ENCODE results near the gene SPATA6.
"Not testable (repeated sequence)": the region's sequence is repeated elsewhere in the genome, so short reads cannot be mapped to it uniquely, and the experiment has no call there.

SPATA6 gene

GRCh38 chr1:48480023-48480422 lies 8.0 kb upstream of the SPATA6 start:
- H3K4me3 Mint-ChIP-seq; ATAC-seq; H3K27me3 Mint-ChIP-seq; H3K4me1 Mint-ChIP-seq; H3K27ac Mint-ChIP-seq; H3K9me3 Mint-ChIP-seq; DNase-seq; H3K36me3 Mint-ChIP-seq (ENCODE audit: low read depth): not testable (repeated sequence)

- Mint-ChIP-seq H3K4me3 (peak overlapping the region; percentile 87), H3K9me3 (no peaks in the 10 kb centered on the region), H3K4me1 (peaks cover 29% of the 10 kb centered on the region), H3K27me3 (peaks cover 15% of the 10 kb centered on the region), H3K36me3 (ENCODE audit: low read depth) (no peaks in the 10 kb centered on the region), H3K27ac (peak overlapping the region; percentile 54)
- ATAC-seq (no peak), DNase-seq (no peak)
These were observed 634 bp upstream of the SPATA6 start for GRCh38 chr1:48472638-48473037.

- Mint-ChIP-seq H3K9me3 (no peaks in the 10 kb centered on the region), H3K27ac (peak overlapping the region; percentile 27)
These were observed 884 bp downstream of the SPATA6 start for GRCh38 chr1:48470950-48471690.

GRCh38 chr1:48470481-48470855 lies 1.5 kb downstream of the SPATA6 start:
- no peaks in the 10 kb centered on the region for H3K9me3 Mint-ChIP-seq
- peak; percentile 3 for DNase-seq
- H3K4me3 Mint-ChIP-seq, result peak overlapping the region; percentile 87
- no peak overlapping the region for H3K27ac Mint-ChIP-seq
- H3K27me3 Mint-ChIP-seq, result peaks cover 15% of the 10 kb centered on the region
- H3K4me1 Mint-ChIP-seq, result peaks cover 29% of the 10 kb centered on the region
- no peak for ATAC-seq
- H3K36me3 Mint-ChIP-seq (ENCODE audit: low read depth), result no peaks in the 10 kb centered on the region

More at GRCh38 chr1:48470950-48471690, 884 bp downstream of the SPATA6 start:
- no peak for DNase-seq
- no peak for ATAC-seq
- Mint-ChIP-seq H3K27me3 (peaks cover 15% of the 10 kb centered on the region), H3K4me1 (peaks cover 29% of the 10 kb centered on the region), H3K4me3 (peak overlapping the region; percentile 87), H3K36me3 (ENCODE audit: low read depth) (no peaks in the 10 kb centered on the region)

- Mint-ChIP-seq H3K9me3 (no peaks in the 10 kb centered on the region), H3K4me1 (peaks cover 29% of the 10 kb centered on the region), H3K27me3 (peaks cover 15% of the 10 kb centered on the region), H3K27ac (no peak overlapping the region), H3K4me3 (peak overlapping the region; percentile 87), H3K36me3 (ENCODE audit: low read depth) (no peaks in the 10 kb centered on the region)
- no peak for ATAC-seq
- DNase-seq, result no peak
These were observed 2.2 kb downstream of the SPATA6 start for GRCh38 chr1:48469616-48470480.

- no peak overlapping the region for H3K4me3 Mint-ChIP-seq
- no peaks in the 10 kb centered on the region for H3K36me3 Mint-ChIP-seq (ENCODE audit: low read depth)
- no peak for ATAC-seq
These were observed 5.4 kb downstream of the SPATA6 start for GRCh38 chr1:48466594-48466993.

GRCh38 chr1:48462716-48463302 lies 9.2 kb downstream of the SPATA6 start:
- no peak for ATAC-seq
- Mint-ChIP-seq H3K4me1 (no peaks in the 10 kb centered on the region), H3K9me3 (no peaks in the 10 kb centered on the region), H3K36me3 (ENCODE audit: low read depth) (no peaks in the 10 kb centered on the region), H3K27me3 (peaks cover 2% of the 10 kb centered on the region), H3K27ac (no peak overlapping the region), H3K4me3 (no peak overlapping the region)
- no peak for DNase-seq

More at GRCh38 chr1:48466594-48466993, 5.4 kb downstream of the SPATA6 start:
- Mint-ChIP-seq H3K27ac (no peak overlapping the region), H3K4me1 (peaks cover 18% of the 10 kb centered on the region), H3K9me3 (no peaks in the 10 kb centered on the region), H3K27me3 (peaks cover 13% of the 10 kb centered on the region)
- DNase-seq, result no peak

- DNase-seq, result no peak
- Mint-ChIP-seq H3K4me1 (no peaks in the 10 kb centered on the region), H3K36me3 (ENCODE audit: low read depth) (no peaks in the 10 kb centered on the region), H3K9me3 (no peaks in the 10 kb centered on the region), H3K4me3 (no peak overlapping the region), H3K27ac (no peak overlapping the region), H3K27me3 (no peaks in the 10 kb centered on the region)
- ATAC-seq, result no peak
These were observed 21.5 kb downstream of the SPATA6 start for GRCh38 chr1:48450505-48450904.

- peaks cover 4% of the 10 kb centered on the region for H3K9me3 Mint-ChIP-seq
- H3K4me1 Mint-ChIP-seq, result no peaks in the 10 kb centered on the region
- no peaks in the 10 kb centered on the region for H3K36me3 Mint-ChIP-seq (ENCODE audit: low read depth)
- H3K27ac Mint-ChIP-seq, result no peak overlapping the region
- no peak overlapping the region for H3K4me3 Mint-ChIP-seq
- ATAC-seq (no peak), DNase-seq (no peak)
- no peaks in the 10 kb centered on the region for H3K27me3 Mint-ChIP-seq
These were observed 23.1 kb downstream of the SPATA6 start for GRCh38 chr1:48448932-48449331.

- H3K36me3 Mint-ChIP-seq (ENCODE audit: low read depth); H3K4me1 Mint-ChIP-seq; H3K27ac Mint-ChIP-seq; H3K9me3 Mint-ChIP-seq; H3K27me3 Mint-ChIP-seq; DNase-seq; H3K4me3 Mint-ChIP-seq; ATAC-seq: not testable (repeated sequence)
These were observed 27.8 kb downstream of the SPATA6 start for GRCh38 chr1:48444186-48444585.

- no peaks in the 10 kb centered on the region for H3K27me3 Mint-ChIP-seq
- no peak for ATAC-seq
- H3K9me3 Mint-ChIP-seq, result peaks cover 4% of the 10 kb centered on the region
- no peaks in the 10 kb centered on the region for H3K4me1 Mint-ChIP-seq
- H3K27ac Mint-ChIP-seq, result no peak overlapping the region
- no peak for DNase-seq
- H3K4me3 Mint-ChIP-seq, result no peak overlapping the region
- no peaks in the 10 kb centered on the region for H3K36me3 Mint-ChIP-seq (ENCODE audit: low read depth)
These were observed 29.0 kb downstream of the SPATA6 start for GRCh38 chr1:48442864-48443619.

GRCh38 chr1:48440786-48441185 lies 31.2 kb downstream of the SPATA6 start:
- not testable (repeated sequence) for H3K36me3 Mint-ChIP-seq (ENCODE audit: low read depth); DNase-seq; H3K9me3 Mint-ChIP-seq; H3K4me1 Mint-ChIP-seq; H3K27ac Mint-ChIP-seq; ATAC-seq; H3K27me3 Mint-ChIP-seq; H3K4me3 Mint-ChIP-seq

- Mint-ChIP-seq H3K4me3 (no peak overlapping the region), H3K4me1 (no peaks in the 10 kb centered on the region), H3K27ac (no peak overlapping the region), H3K9me3 (peaks cover under 1% of the 10 kb centered on the region), H3K27me3 (no peaks in the 10 kb centered on the region), H3K36me3 (ENCODE audit: low read depth) (no peaks in the 10 kb centered on the region)
- no peak for DNase-seq
- no peak for ATAC-seq
These were observed 32.6 kb downstream of the SPATA6 start for GRCh38 chr1:48439380-48439779.

- H3K27ac Mint-ChIP-seq; H3K9me3 Mint-ChIP-seq; H3K36me3 Mint-ChIP-seq (ENCODE audit: low read depth); H3K4me3 Mint-ChIP-seq; H3K4me1 Mint-ChIP-seq; ATAC-seq; H3K27me3 Mint-ChIP-seq; DNase-seq: not testable (repeated sequence)
These were observed 34.6 kb downstream of the SPATA6 start for GRCh38 chr1:48437379-48437778.

All from activated naive CD8-positive, alpha-beta T cell treated with anti-CD3 and anti-CD28 coated beads, Interleukin-2, amount 50 U/mL, for 24 hours (primary cell).